Tibial artery (tissue), 4 donors: ENCODE data around the gene STIMATE.

ENCODE experiments used
- DNase-seq, 2 donors: peaks; one replicate each; pipeline ENCODE4 v3.0.0-alpha.2; 2019
- H3K27ac ChIP-seq, 2 donors: fragments of 200-600 bp; sonication (generic) in 1 of 2; 1 replicate in 1 of 2; 2 replicates in 1 of 2; pipeline ENCODE4 v1.5.1; 2018 to 2019; ENCODE audit warnings: mild to moderate bottlenecking in 1 of 2
- H3K27me3 ChIP-seq, 2 donors: fragments of 200-600 bp; sonication (generic) in 1 of 2; one replicate each; pipeline versions ENCODE4 v1.5.1 to v1.6.0; 2016 to 2019
- H3K36me3 ChIP-seq, 3 donors: fragments of 200-600 bp; sonication (generic) in 2 of 3; one replicate each; pipeline ENCODE4 v1.5.1; 2016 to 2019; ENCODE audit warnings: mild to moderate bottlenecking in 2 of 3
- H3K4me1 ChIP-seq, 4 donors: fragments of 200-600 bp; sonication (generic) in 2 of 4; 1 replicate in 3 of 4; 2 replicates in 1 of 4; pipeline ENCODE4 v1.5.1; 2016 to 2019
- H3K4me3 ChIP-seq, 2 donors: fragments of 200-600 bp; sonication (generic) in 1 of 2; 1 replicate in 1 of 2; 2 replicates in 1 of 2; pipeline ENCODE4 v1.5.1; 2018 to 2019; ENCODE audit warnings: mild to moderate bottlenecking in 2 of 2
- H3K9me3 ChIP-seq, 3 donors: fragments of 200-600 bp; sonication (generic) in 1 of 3; one replicate each; pipeline ENCODE4 v1.5.1; 2016 to 2019
- CTCF ChIP-seq, 2 experiments: fragments of 200-600 bp in 1 of 2; fragments of 450-650 bp in 1 of 2; IDR thresholded peaks; one replicate each; pipeline ENCODE4 v1.5.1; 2017 to 2019; ENCODE audit warnings: antibody characterized with exemption in 2 of 2, mild to moderate bottlenecking in 1 of 2, moderate library complexity in 1 of 2
- intact Hi-C: fragments of 100-400 bp; cut with DNase I; formaldehyde crosslinking; loops from one replicate; pipeline ENCODE4 v1.15.0; 2023; ENCODE audit warnings: low total_unique reads

Gene STIMATE

DNA sequence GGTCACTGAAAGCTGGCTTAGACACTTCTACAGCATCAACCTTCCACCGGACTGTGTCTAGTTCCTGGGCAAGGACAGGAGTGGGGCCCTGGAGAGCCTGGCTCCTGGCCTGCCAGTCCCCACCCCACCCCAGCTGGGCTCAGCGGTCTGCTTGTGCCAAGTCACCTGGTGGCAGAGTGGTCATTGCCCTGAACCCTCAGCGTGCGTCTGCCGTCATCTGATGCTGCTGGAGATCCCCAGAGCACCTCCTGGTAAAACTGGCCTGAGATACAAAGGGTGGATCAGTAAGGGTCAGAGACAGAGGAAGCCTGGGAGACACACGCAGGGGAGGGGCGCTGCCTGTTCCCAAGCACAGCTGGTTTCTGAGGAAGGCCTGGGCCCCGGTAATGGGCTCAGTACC lies 83.5 kb downstream of the STIMATE start:
- no peak overlapping the region for H3K4me3 ChIP-seq
- H3K36me3 ChIP-seq: peaks cover 4 to 28% (median 16%) of the 10 kb centered on the region in 3 donors
- DNase-seq: no peak
- no peak overlapping the region for H3K27ac ChIP-seq
- no peaks in the 10 kb centered on the region for H3K9me3 ChIP-seq
- no peak for TF ChIP-seq CTCF (IDR thresholded peaks at IDR 0.05)
- H3K27me3 ChIP-seq: no peaks in the 10 kb centered on the region
- intact Hi-C loops: no loop called here
- H3K4me1 ChIP-seq: no peaks in the 10 kb centered on the region

GRCh38 chr3:52811452-52812011 lies 85.8 kb downstream of the STIMATE start:
- H3K27ac ChIP-seq: no peak overlapping the region
- intact Hi-C loops: no loop called here
- no peak for DNase-seq
- no peak overlapping the region for H3K4me3 ChIP-seq
- no peaks in the 10 kb centered on the region for H3K27me3 ChIP-seq
- H3K4me1 ChIP-seq: no peaks in the 10 kb centered on the region
- TF ChIP-seq CTCF (IDR thresholded peaks at IDR 0.05): no peak
- H3K9me3 ChIP-seq: no peaks in the 10 kb centered on the region
- H3K36me3 ChIP-seq: peaks cover 6 to 25% (median 16%) of the 10 kb centered on the region in 3 donors

DNA sequence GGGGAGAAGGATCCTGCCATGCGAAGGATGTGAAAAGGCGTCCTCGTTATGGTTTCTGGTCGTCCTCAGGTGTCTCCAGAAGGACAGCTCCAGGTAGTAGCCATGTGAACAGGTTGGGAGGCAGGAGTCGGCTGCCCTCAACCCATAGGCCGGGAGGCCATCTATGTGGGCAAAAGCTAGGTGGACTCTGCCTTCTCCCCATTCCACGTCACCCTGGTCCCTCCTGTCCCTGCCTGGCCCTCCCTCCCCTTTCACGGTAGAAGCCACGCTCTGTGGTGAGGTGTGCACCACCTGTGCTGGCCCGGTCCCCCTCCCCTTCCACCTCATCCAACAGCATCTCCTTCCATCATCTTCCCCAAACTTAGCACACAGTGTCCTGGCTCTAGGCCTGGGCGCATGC lies 86.4 kb downstream of the STIMATE start:
- no peak overlapping the region for H3K4me3 ChIP-seq
- H3K9me3 ChIP-seq: no peaks in the 10 kb centered on the region
- DNase-seq: no peak
- H3K36me3 ChIP-seq: peaks cover 9 to 25% (median 21%) of the 10 kb centered on the region in 3 donors
- no peak for TF ChIP-seq CTCF (IDR thresholded peaks at IDR 0.05)
- H3K4me1 ChIP-seq: no peaks in the 10 kb centered on the region
- no peaks in the 10 kb centered on the region for H3K27me3 ChIP-seq
- no peak overlapping the region for H3K27ac ChIP-seq
- intact Hi-C loops: no loop called here

DNA sequence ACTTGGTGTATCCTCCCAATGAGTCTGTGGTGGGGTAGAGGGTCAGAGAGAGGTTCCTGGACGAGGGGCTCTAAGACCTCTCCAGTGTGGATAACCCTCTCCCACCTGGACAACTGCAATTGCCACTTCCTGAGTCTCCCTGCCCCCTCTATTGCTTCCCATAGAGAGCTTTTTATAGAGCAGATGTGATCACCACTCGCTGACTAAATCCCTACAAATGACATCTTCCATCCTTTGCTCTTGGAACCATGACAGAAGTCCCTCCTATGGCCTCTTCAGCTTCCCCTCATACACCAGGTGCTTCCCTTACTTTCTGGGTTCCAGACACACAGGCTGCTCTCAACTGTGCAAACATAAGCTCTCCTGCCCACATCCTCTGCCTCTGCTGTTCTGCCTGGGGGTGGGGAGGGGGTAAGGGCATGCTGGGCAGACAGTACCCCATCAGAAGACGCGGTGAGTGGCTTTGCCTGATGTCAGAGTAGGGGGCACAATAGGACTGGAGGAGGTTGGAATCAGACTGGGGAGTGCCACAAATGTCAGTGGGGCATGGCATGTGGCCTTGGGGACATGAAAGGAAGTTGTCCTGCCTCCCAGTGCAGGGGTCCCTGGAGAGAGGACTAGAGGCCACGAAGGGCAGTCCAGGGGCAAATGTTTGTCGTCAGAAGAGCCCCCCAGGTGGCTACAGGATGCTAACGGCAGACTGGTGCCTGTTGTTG lies 87.5 kb downstream of the STIMATE start:
- Histone ChIP-seq H3K36me3 (peaks cover 9 to 34% (median 26%) of the 10 kb centered on the region in 3 donors), H3K4me3 (no peak overlapping the region), H3K27me3 (no peaks in the 10 kb centered on the region), H3K4me1 (no peaks in the 10 kb centered on the region), H3K27ac (no peak overlapping the region), H3K9me3 (no peaks in the 10 kb centered on the region)
- no peak for DNase-seq
- TF ChIP-seq CTCF (IDR thresholded peaks at IDR 0.05): no peak
- intact Hi-C loops: no loop called here

GRCh38 chr3:52809149-52809548 lies 88.2 kb downstream of the STIMATE start:
- peaks cover 9 to 34% (median 33%) of the 10 kb centered on the region in 3 donors for H3K36me3 ChIP-seq
- H3K27ac ChIP-seq: no peak overlapping the region
- intact Hi-C loops: no loop called here
- H3K9me3 ChIP-seq: no peaks in the 10 kb centered on the region
- no peak for TF ChIP-seq CTCF (IDR thresholded peaks at IDR 0.05)
- no peak overlapping the region for H3K4me3 ChIP-seq
- no peaks in the 10 kb centered on the region for H3K27me3 ChIP-seq
- no peak for DNase-seq
- no peaks in the 10 kb centered on the region for H3K4me1 ChIP-seq
